ENCODE results near the gene TPRA1.

DNA sequence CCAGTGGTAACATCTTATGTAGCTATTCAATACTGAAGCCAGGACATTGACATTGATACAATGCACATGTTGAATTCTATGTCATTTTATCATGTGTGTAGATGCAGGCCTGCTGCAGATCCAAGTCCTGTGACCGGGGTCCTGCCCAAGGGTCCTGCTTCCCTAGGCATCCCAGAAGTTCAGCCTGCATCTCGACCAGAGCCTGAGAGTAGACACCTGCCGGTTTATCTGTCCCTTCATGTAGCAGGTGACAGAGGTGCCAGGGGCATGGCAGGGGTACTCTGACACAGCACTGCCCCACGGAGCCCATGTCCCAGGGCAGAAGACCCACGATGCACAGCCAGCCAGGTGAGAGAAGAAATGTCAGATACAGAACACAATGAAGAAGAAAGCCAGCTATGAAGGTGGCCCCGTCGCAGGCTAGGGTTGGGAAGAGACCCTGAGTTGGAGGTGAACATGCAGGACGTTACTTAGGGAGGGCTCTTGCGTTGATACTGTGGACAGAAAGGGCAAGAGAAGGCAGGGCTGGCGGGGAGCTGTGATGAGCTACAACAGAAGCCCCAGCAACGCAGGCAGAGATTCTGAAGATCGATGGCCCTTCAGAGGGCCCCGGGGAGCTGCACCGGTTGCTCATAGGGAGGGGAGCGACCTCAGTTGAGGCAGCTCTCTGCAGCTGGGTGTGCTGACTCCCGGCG lies 51.0 kb downstream of the TPRA1 start:
- TF ChIP-seq, protein P1, sequence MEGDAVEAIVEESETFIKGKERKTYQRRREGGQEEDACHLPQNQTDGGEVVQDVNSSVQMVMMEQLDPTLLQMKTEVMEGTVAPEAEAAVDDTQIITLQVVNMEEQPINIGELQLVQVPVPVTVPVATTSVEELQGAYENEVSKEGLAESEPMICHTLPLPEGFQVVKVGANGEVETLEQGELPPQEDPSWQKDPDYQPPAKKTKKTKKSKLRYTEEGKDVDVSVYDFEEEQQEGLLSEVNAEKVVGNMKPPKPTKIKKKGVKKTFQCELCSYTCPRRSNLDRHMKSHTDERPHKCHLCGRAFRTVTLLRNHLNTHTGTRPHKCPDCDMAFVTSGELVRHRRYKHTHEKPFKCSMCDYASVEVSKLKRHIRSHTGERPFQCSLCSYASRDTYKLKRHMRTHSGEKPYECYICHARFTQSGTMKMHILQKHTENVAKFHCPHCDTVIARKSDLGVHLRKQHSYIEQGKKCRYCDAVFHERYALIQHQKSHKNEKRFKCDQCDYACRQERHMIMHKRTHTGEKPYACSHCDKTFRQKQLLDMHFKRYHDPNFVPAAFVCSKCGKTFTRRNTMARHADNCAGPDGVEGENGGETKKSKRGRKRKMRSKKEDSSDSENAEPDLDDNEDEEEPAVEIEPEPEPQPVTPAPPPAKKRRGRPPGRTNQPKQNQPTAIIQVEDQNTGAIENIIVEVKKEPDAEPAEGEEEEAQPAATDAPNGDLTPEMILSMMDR (IDR thresholded peaks at IDR 0.05) = no peak
- TF ChIP-seq POLR2A (IDR thresholded peaks at IDR 0.05) = no peak

Measured in thyroid gland (tissue), 4 donors.